SK-N-SH treated with all-trans-retinoic acid at 6 μM for 48 hours (cell line): ENCODE measurements around the gene SAFB2.

Source experiments
- ATAC-seq: fragments of 200-7000 bp; cut with Tn5 transposase; 3 replicates; pipeline ENCODE4 v1.9.1; 2020; ENCODE audit warnings: mild to moderate bottlenecking, moderate library complexity
- ARNTL ChIP-seq: fragments of 450-650 bp; formaldehyde crosslinking; IDR thresholded peaks from 2 replicates; pipeline ENCODE4 v1.5.0; 2020; ENCODE audit warnings: low read depth, mild to moderate bottlenecking, moderate library complexity, borderline replicate concordance
- BACH2 ChIP-seq: fragments of 250-450 bp; sonication (Bioruptor Pico); IDR thresholded peaks from 2 replicates; pipeline ENCODE4 v1.9.0; 2021; ENCODE audit warnings: mild to moderate bottlenecking, borderline replicate concordance
- CSDC2 ChIP-seq: fragments of 250-450 bp; sonication (Bioruptor Pico); IDR thresholded peaks from 2 replicates; pipeline ENCODE4 v1.5.0; 2020; ENCODE audit warnings: mild to moderate bottlenecking, moderate library complexity
- ESRRG ChIP-seq: fragments of 250-450 bp; sonication (Bioruptor Pico); IDR thresholded peaks from 2 replicates; pipeline ENCODE4 v1.6.1; 2021; ENCODE audit warnings: mild to moderate bottlenecking
- GLIS3 ChIP-seq: fragments of 250-450 bp; sonication (Bioruptor Pico); IDR thresholded peaks from 2 replicates; pipeline ENCODE4 v1.5.0; 2020; ENCODE audit warnings: mild to moderate bottlenecking, moderate library complexity
- ISL1 ChIP-seq: fragments of 250-450 bp; sonication (Bioruptor Pico); IDR thresholded peaks from 2 replicates; pipeline ENCODE4 v2.1.2; 2022; ENCODE audit warnings: mild to moderate bottlenecking, moderate library complexity
- OSR1 ChIP-seq: fragments of 250-450 bp; sonication (Bioruptor Pico); IDR thresholded peaks from 2 replicates; pipeline ENCODE4 v1.8.0; 2022; ENCODE audit warnings: moderate library complexity, mild to moderate bottlenecking, inconsistent platforms
- PPARA ChIP-seq: fragments of 250-450 bp; sonication (Bioruptor Pico); IDR thresholded peaks from 2 replicates; pipeline ENCODE4 v1.5.0; 2020; ENCODE audit warnings: mild to moderate bottlenecking, borderline replicate concordance
- RARB ChIP-seq: fragments of 250-450 bp; sonication (Bioruptor Pico); IDR thresholded peaks from 2 replicates; pipeline ENCODE4 v1.8.0; 2021; ENCODE audit warnings: mild to moderate bottlenecking, moderate library complexity
- SNAI2 ChIP-seq: fragments of 250-450 bp; sonication (Bioruptor Pico); IDR thresholded peaks from 2 replicates; pipeline ENCODE4 v1.5.0; 2020; ENCODE audit warnings: mild to moderate bottlenecking, moderate library complexity
- TCF4 ChIP-seq: fragments of 250-450 bp; sonication (Bioruptor Pico); IDR thresholded peaks from 2 replicates; pipeline ENCODE4 v1.8.0; 2021; ENCODE audit warnings: mild to moderate bottlenecking, moderate library complexity, borderline replicate concordance
- TOX ChIP-seq: fragments of 250-450 bp; sonication (Bioruptor Pico); IDR thresholded peaks from 2 replicates; pipeline ENCODE4 v1.8.0; 2021; ENCODE audit warnings: mild to moderate bottlenecking, moderate library complexity, borderline replicate concordance
- ZC3H10 ChIP-seq: fragments of 250-450 bp; sonication (Bioruptor Pico); IDR thresholded peaks from 2 replicates; pipeline ENCODE4 v1.5.1; 2021; ENCODE audit warnings: mild to moderate bottlenecking, moderate library complexity
- ZFP3 ChIP-seq: fragments of 250-450 bp; sonication (Bioruptor Pico); IDR thresholded peaks from 2 replicates; pipeline ENCODE4 v1.5.0; 2020; ENCODE audit warnings: mild to moderate bottlenecking, moderate library complexity
- ZFP30 ChIP-seq: fragments of 450-650 bp; formaldehyde crosslinking; IDR thresholded peaks from 2 replicates; pipeline ENCODE4 v1.5.0; 2022; ENCODE audit warnings: mild to moderate bottlenecking, moderate library complexity
- ZNF565 ChIP-seq: fragments of 450-650 bp; formaldehyde crosslinking; conservative IDR thresholded peaks from 2 replicates; pipeline ENCODE4 v1.5.0; 2020; ENCODE audit warnings: low read depth, mild to moderate bottlenecking, moderate library complexity
- ZNF70 ChIP-seq: fragments of 450-650 bp; formaldehyde crosslinking; IDR thresholded peaks from 2 replicates; pipeline ENCODE4 v1.5.0; 2020; ENCODE audit warnings: mild to moderate bottlenecking, moderate library complexity
- ZNF8 ChIP-seq: fragments of 450-650 bp; formaldehyde crosslinking; IDR thresholded peaks from 2 replicates; pipeline ENCODE4 v1.5.0; 2020; ENCODE audit warnings: mild to moderate bottlenecking, moderate library complexity
- TF ChIP-seq, protein P1 (sequence below): fragments of 250-450 bp; sonication (Bioruptor Pico); IDR thresholded peaks from 2 replicates; pipeline ENCODE4 v1.8.0; 2021; ENCODE audit warnings: low read depth, mild to moderate bottlenecking, moderate library complexity, borderline replicate concordance
- TF ChIP-seq, protein P2 (sequence below): fragments of 250-450 bp; sonication (Bioruptor Pico); IDR thresholded peaks from 2 replicates; pipeline ENCODE4 v1.5.0; 2020; ENCODE audit warnings: mild to moderate bottlenecking, moderate library complexity
- TF ChIP-seq, protein P3 (sequence below): fragments of 250-450 bp; sonication (Bioruptor Pico); IDR thresholded peaks from 2 replicates; pipeline ENCODE4 v1.8.0; 2020; ENCODE audit warnings: mild to moderate bottlenecking, moderate library complexity, borderline replicate concordance
- TF ChIP-seq, protein P4 (sequence below): fragments of 250-450 bp; sonication (Bioruptor Pico); IDR thresholded peaks from 2 replicates; pipeline ENCODE4 v1.5.1; 2020; ENCODE audit warnings: low read depth, mild to moderate bottlenecking, moderate library complexity

Gene SAFB2

DNA sequence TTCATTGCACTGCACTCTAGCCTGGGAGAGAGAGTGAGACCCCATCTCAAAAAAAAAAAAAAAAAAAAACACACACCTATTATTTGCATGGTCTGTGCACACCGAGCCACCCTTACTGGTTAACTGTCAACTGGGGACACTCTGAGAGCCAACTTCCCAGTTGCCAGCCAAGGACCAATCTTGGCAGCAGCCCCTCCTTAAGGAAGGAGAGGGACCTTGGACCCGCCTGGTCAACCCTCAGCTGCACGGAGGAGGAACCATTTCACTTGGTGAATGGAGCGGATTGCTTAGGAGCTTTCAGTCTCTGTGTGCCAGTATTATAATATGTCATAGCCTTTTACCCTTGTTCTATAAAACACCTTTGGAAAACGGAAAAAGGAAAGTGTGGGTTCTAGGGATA, 32.8 kb upstream of the SAFB2 start:
- no peak for TF ChIP-seq ZFP30
- no peak for TF ChIP-seq GLIS3 (CRISPR knock-in tag)
- TF ChIP-seq ZFP3 (CRISPR knock-in tag): no peak
- no peak for TF ChIP-seq ZNF8 (CRISPR knock-in tag)
- no peak for TF ChIP-seq ZNF70
- no peak for TF ChIP-seq SNAI2
- TF ChIP-seq RARB: no peak
- TF ChIP-seq, all 23 proteins: peak for 0
- ATAC-seq: no peak

DNA sequence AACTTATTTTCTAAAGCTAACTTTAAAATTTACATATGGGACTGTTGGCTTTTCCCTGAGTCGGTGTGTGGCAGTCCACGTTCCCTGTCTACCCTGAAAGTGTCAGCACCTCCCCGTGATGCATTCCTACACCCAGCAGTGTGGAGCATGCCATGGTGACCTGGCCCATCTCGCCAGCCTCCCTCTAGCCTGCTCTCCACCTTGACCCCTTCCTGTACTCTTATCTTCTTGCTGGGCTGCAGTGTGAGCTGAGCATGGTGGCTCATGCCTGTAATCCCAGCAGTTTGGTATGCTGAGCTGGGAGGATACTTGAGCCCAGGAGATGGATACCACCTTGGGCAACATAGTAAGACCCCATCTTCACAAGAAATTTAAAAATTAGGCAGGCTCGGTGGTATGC, 32.4 kb upstream of the SAFB2 start:
- TF ChIP-seq, protein P1, sequence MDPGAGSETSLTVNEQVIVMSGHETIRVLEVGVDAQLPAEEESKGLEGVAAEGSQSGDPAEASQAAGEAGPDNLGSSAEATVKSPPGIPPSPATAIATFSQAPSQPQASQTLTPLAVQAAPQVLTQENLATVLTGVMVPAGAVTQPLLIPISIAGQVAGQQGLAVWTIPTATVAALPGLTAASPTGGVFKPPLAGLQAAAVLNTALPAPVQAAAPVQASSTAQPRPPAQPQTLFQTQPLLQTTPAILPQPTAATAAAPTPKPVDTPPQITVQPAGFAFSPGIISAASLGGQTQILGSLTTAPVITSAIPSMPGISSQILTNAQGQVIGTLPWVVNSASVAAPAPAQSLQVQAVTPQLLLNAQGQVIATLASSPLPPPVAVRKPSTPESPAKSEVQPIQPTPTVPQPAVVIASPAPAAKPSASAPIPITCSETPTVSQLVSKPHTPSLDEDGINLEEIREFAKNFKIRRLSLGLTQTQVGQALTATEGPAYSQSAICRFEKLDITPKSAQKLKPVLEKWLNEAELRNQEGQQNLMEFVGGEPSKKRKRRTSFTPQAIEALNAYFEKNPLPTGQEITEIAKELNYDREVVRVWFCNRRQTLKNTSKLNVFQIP: no peak
- TF ChIP-seq ESRRG (CRISPR knock-in tag): no peak
- no peak for TF ChIP-seq CSDC2
- no peak for TF ChIP-seq ZC3H10 (CRISPR knock-in tag)
- ATAC-seq: no peak

DNA sequence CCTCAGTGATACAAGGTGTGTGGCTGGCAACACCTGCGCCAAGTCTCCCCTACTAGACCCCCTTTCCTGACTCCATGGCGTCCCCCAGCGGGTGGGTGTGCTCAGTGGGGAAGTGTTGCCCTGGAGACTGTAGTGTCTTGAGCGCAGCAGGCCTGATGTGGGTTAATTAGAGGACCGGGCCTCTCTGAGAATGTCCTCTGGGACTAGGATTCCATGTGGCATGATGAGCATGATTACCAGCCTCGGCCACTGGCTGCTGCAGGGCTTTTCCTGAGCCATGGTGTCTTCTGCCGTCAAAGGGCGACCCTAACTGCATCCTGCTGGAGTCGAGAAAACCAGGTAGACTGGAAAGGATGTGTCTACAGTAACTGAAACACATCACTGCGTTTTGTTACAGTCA, 29.7 kb upstream of the SAFB2 start:
- TF ChIP-seq ESRRG (CRISPR knock-in tag) (no peak), BACH2 (CRISPR knock-in tag) (no peak), PPARA (CRISPR knock-in tag) (no peak), ZNF70 (no peak), RARB (no peak), ZFP3 (CRISPR knock-in tag) (no peak), TCF4 (CRISPR knock-in tag) (no peak), SNAI2 (no peak), ZNF565 (CRISPR knock-in tag) (no peak), TOX (CRISPR knock-in tag) (no peak), ZC3H10 (CRISPR knock-in tag) (no peak), ARNTL (CRISPR knock-in tag) (no peak), ZNF8 (CRISPR knock-in tag) (no peak), OSR1 (CRISPR knock-in tag) (no peak), ISL1 (no peak)
- TF ChIP-seq, protein P2, sequence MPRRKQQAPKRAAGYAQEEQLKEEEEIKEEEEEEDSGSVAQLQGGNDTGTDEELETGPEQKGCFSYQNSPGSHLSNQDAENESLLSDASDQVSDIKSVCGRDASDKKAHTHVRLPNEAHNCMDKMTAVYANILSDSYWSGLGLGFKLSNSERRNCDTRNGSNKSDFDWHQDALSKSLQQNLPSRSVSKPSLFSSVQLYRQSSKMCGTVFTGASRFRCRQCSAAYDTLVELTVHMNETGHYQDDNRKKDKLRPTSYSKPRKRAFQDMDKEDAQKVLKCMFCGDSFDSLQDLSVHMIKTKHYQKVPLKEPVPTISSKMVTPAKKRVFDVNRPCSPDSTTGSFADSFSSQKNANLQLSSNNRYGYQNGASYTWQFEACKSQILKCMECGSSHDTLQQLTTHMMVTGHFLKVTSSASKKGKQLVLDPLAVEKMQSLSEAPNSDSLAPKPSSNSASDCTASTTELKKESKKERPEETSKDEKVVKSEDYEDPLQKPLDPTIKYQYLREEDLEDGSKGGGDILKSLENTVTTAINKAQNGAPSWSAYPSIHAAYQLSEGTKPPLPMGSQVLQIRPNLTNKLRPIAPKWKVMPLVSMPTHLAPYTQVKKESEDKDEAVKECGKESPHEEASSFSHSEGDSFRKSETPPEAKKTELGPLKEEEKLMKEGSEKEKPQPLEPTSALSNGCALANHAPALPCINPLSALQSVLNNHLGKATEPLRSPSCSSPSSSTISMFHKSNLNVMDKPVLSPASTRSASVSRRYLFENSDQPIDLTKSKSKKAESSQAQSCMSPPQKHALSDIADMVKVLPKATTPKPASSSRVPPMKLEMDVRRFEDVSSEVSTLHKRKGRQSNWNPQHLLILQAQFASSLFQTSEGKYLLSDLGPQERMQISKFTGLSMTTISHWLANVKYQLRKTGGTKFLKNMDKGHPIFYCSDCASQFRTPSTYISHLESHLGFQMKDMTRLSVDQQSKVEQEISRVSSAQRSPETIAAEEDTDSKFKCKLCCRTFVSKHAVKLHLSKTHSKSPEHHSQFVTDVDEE (CRISPR knock-in tag): no peak
- TF ChIP-seq, protein P3, sequence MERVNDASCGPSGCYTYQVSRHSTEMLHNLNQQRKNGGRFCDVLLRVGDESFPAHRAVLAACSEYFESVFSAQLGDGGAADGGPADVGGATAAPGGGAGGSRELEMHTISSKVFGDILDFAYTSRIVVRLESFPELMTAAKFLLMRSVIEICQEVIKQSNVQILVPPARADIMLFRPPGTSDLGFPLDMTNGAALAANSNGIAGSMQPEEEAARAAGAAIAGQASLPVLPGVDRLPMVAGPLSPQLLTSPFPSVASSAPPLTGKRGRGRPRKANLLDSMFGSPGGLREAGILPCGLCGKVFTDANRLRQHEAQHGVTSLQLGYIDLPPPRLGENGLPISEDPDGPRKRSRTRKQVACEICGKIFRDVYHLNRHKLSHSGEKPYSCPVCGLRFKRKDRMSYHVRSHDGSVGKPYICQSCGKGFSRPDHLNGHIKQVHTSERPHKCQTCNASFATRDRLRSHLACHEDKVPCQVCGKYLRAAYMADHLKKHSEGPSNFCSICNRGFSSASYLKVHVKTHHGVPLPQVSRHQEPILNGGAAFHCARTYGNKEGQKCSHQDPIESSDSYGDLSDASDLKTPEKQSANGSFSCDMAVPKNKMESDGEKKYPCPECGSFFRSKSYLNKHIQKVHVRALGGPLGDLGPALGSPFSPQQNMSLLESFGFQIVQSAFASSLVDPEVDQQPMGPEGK (CRISPR knock-in tag): no peak
- TF ChIP-seq, protein P1: no peak
- no peak for ATAC-seq

DNA sequence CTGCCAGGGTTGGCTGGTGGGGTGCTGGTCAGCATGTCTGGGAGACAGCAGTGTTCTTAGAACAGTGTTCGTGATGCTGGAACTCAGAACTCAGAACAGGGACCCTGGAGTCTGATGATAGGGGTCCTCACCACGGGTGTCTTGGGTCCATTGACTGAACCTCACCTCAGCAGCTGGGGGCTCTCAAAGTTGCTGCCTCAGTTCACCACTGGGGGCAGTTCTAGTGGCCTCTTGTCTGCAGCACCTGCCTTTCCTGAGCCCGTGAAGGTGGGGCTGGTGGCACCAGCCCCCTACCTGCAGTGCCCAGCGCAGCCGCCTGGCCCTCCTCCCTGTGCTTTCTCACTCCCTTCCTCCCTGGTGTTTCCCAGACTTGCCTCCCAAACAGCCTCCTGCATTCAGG, 28.8 kb upstream of the SAFB2 start:
- ATAC-seq: no peak
- TF ChIP-seq RARB (no peak), OSR1 (CRISPR knock-in tag) (no peak)
- TF ChIP-seq, protein P4, sequence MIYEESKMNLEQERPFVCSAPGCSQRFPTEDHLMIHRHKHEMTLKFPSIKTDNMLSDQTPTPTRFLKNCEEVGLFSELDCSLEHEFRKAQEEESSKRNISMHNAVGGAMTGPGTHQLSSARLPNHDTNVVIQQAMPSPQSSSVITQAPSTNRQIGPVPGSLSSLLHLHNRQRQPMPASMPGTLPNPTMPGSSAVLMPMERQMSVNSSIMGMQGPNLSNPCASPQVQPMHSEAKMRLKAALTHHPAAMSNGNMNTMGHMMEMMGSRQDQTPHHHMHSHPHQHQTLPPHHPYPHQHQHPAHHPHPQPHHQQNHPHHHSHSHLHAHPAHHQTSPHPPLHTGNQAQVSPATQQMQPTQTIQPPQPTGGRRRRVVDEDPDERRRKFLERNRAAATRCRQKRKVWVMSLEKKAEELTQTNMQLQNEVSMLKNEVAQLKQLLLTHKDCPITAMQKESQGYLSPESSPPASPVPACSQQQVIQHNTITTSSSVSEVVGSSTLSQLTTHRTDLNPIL: no peak
